ENCODE results near the gene VILL.
"Not testable (repeated sequence)": the region's sequence is repeated elsewhere in the genome, so short reads cannot be mapped to it uniquely, and the experiment has no call there.

VILL gene

DNA sequence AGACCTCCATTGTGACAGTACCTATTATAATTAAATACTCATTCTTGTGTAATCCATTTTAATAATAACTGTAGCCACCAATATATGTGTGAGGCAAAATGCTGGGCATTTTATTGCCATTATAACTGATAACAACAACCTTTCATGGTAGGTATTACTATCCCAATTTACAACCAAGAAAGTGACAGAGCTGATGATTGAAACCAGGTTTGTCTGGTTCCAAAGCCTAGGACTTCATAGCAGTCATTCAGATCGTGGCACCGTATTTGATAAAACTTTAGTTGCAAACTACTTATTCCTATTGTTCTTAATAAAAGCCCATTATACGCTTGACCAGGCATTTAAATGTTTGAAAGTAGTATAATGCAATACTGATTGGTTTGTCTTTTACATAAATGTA, 26.4 kb upstream of the VILL start:
- DNase-seq, result no peak

- DNase-seq, result no peak
Measured at GRCh38 chr3:37964716-37965115, 25.9 kb upstream of the VILL start.

DNA sequence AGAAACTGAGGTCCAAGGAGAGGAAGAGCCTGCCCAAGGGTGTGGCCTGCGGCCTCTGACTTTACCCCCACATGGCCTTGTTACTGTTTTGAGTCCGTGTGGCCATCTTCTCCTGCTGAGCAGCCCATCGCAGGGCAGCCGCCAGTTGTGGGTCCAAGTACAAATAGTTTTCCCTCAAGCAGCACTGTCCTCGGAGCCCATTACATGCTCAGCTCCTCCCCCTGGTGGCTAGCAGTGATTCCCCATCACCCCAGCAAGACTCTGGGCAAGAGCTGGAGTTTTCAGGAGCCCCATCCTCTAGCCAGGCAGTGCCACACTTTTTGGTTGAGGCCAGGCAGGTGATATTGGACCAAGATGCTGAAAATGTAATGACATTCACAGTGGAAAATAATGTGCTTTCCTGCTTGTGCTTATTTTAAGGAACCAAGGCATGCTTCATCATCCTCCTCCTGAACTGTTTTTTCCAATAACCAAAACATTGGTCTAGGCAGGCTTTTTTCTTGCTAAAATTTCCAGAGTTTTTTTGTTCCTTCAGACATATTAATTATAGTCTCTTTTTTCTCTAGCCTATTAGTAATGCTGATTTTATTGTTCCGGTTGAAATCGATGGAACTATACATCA, 23.2 kb upstream of the VILL start:
- DNase-seq, result no peak

GRCh38 chr3:37968199-37968598, 22.4 kb upstream of the VILL start:
- DNase-seq, result no peak

- no peak for DNase-seq
Measured at GRCh38 chr3:37968813-37969595, 21.6 kb upstream of the VILL start.

DNA sequence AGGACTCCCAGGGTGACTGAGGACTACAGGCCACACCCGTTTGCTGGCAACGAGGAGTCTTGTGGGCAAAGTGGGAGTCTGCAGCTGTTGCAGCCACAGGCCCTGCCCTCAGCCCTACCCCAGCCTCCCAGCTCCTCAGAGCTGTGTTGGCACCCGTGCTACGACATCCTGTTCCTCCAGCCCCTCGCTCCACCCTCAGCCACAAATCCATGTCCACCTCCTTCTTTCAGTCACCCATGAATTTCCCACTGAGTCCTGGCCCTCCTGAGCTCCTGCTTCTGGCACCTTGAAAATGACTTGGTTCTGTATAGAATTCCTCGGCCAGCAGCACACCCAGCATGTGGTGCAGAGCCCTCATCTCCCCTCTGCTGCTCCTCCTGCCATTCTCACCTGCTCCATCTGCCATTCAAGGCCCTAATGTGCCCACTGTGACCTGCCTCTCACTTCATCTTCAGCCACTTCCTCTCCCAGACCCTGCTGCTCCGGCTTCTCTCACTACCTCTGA, 20.9 kb upstream of the VILL start:
- no peak for DNase-seq

DNA sequence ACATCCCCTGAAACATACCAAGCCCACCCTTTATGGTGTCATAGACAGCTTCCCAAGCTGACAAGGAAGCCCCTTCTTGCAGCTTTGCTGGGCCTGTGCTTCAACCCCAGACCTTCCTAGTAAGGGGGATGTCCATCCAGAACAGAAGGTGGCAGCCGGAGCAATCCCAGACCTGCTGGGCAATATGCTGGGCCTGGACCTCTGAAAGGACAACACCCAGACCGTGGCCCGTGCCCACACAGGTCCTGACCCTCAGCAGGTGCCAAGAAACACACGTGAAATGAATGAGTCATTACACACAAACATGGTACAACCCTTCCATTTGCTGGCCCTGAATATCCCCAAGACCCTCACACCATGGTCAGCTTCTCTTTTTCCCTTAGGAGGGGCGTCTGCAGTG, 19.8 kb upstream of the VILL start:
- DNase-seq, result no peak

- no peak for DNase-seq
Measured at GRCh38 chr3:37971467-37971866, 19.1 kb upstream of the VILL start.

GRCh38 chr3:37972056-37972455, 18.5 kb upstream of the VILL start:
- not testable (repeated sequence) for DNase-seq

- no peak for DNase-seq
Measured at GRCh38 chr3:37973246-37974054, 17.1 kb upstream of the VILL start.

DNA sequence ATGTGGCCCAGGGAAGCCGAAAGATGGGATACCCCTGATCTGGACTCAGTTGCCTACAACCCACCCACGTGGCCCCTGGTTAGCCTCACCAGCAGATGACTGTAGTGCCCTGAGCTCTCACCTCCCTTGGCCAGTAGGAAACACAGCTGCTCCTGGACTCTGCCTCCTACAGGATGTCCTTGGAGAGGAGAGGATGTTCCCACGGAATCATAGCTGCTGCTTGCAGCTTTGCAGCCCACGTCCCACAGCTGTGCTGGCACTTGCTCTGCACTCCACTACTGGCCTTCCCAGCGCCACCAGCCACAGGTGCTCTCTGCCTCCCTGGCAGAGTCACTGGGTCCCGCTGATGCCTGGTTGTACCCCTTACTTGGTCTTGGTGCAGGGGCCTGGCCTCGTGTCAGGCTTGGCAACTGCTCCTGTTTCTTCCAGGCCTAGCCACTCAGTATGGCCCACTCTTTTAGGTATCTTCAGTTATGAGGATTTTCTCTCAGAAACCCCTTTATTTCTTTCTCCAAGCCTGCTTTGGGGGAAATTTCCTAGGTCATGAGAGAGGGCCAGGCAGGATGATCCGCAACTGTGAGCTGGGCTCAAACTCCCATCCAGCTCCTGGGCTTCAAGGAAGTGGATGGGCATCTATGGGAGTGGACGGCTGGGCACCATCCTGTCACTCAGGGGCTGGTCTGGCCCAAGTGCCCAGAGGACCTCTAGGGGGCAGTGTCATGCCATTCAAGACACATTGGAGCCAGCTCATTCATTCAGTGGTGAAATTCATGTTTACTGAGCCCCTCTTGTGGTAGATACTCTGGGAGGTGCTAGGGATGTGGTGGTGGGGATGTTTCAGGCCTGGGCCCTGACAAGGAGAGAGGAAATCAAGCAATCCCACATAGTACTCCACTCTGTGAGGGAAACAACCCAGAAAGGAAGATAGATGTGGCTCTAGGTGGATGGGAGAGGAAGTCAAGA, 16.2 kb upstream of the VILL start:
- no peak for DNase-seq

DNA sequence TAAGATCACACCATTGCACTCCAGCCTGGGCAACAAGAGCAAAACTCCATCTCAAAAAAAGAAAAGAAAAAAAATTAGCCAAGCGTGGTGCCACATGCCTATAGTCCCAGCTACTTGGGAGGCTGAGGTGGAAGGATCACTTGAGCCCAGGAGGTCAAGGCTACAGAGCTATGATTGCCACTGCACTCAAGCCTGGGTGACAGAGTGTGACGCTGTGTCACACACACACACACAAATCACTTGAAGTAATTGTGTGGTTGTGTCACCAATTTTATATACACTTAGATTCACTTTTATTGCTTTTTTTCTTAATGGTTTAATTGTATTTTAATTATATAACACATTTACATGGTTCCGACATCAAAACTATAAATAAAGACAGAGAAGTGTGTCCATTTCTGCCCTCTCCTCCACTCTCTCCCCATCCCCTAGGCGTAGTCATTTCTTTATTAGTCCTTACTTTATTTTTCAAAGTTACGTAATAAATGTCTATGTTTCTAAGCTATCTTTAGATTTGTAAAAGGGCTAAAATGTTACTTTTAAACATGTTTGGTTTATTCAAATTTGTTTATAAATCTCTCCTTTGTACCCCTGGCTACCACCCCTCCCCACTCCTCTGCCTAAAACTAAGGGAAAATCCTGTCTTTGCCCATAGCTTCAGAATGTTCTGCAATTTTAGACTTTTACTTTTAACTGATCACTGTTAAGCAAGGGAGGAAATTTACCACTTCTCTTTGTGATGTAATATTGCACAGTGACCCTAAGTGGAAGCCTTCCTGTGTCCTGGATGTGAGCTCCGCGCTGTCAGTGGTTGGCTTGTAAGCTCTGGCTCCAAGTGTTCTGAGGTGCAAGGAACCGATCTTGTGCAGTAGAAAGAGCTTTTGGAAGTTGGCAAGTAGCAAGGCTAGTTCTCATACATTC, 10.8 kb upstream of the VILL start:
- no peak for DNase-seq

DNA sequence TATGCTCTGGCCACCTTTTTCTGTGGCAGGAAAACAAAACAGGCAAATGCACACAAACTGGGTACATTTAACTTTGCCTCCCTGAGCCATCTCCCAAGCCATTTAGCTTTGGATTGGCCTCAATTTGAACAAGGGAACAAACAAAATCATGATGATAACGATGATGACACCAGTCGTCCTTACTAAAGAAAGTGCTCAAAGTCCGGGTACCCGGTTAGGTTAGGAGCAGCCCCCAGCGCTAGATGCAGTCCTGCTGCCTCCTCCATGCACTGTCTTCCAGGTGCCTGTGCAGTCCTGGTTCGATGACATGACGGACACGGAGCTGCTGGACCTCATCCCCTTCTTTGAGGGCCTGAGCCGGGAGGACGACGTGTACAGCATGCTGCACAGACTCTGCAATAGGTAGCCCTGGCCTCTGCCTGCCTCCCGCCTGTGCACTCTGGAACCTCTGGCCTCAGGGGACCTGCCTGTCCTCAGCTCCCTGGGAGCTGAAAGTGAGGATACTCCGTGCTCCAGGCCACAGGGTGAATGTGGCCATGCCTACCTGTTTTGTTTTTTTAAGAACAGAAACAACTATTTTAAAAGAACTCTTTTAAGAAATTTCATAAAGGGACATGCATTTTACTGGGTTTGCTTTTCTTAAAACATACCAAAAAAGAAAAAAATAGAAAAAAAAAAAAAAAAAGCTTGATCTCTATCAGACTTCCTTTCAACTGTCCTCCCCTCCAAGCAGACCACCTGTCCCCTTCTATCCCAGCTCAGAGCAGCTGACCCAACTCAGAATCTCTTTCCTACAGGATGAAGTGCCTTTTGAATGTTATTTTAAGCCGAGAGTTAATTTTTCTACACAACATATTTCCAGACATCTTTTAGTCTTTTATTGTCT, 9.9 kb upstream of the VILL start:
- no peak for DNase-seq

GRCh38 chr3:37981348-37981664, 9.3 kb upstream of the VILL start:
- no peak for DNase-seq

- DNase-seq, result no peak
Measured at GRCh38 chr3:37982331-37982730, 8.3 kb upstream of the VILL start.

GRCh38 chr3:37984051-37984450, 6.5 kb upstream of the VILL start:
- DNase-seq, result no peak

DNA sequence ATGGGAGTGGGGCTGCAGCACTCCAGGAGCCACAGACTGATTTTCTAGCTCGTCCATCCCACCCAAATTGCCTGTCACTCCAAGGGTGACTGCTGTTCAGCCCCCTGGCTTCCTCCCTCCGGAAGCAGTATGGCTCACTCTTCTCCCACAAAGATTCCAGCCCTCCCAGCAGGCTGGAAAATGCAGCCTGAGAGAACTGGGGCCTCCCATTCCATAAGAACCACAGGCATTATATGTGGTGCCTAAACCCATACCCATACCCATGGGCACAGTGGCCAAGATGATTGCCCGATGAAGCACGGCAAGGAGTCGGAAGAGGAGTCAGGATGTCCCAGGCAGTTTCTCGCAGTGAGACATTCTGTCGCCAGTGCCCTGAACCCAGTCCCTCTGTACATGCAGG, 6.0 kb upstream of the VILL start:
- no peak for DNase-seq

DNA sequence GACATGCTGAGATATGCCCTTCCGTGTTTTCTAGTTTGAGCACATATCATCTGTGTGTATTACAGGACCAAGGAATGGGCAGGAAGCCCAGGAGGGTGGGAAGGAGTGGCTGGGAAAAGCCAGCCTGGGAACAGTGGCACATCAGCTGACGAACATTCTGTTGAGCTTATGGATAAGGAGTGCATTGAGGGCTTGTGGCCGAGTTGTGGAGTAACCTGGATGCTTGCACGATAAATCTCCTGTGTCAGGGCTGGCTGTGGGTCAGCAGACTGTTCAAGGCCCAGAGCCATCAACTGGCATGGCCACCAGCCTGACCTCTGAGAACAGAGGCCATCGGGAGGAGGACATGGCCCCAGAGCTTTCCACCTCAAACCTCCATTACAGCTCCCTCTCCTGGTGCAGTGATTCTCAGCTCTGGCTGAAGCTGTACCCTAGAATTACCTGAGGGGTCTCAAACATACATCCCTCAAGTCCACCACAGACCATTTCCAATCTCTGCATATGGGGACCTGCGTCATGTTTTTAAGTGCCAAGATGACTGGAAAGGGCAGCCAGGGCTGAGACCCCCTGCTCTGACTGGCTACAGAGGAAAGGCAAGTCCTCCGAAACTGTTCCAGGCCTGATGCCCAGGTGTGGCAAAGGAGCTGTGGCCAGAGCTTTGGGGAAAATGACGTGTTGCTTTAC, 4.8 kb upstream of the VILL start:
- no peak for DNase-seq

GRCh38 chr3:37986479-37987314, 3.9 kb upstream of the VILL start:
- no peak for DNase-seq
